ENCODE results near the gene IFITM2. TPM values are rescaled to one million over a fixed set of nuclear protein-coding genes. Genes with fewer than 3 reads are reported as not detected.

Gene IFITM2
- total and polyA plus RNA-seq, 2 of the 13 experiments (the other 11 are each of a cell fraction or from before 2014, with no cell fraction given) = 13.8 to 267 TPM

- WGBS (ENCODE audit: low lambda C conversion rate) = 97% methylated on average over 12 of the region's 27 CpGs
Measured at GRCh38 chr11:293852-294661, 13.6 kb upstream of the IFITM2 start.

GRCh38 chr11:294780-295179 is 12.8 kb upstream of the IFITM2 start:
- Histone ChIP-seq H2AFZ (ENCODE audit: low read length) (no peak overlapping the region), H3K36me3 (replicated peaks in 1 of 2; ENCODE audit: control insufficient read depth in 1 of 2, insufficient read depth in 2 of 2, low read length in 2 of 2) (0 out of 5 replicates have a peak, but pooled peaks cover 0 to 2% of the 10 kb centered on the region in 2 experiments), H3K27me3 (ENCODE audit: control insufficient read depth in 1 of 2, insufficient read depth in 2 of 2, low read length in 2 of 2) (peaks cover 9 to 12% of the 10 kb centered on the region in 2 experiments), H3K4me2 (ENCODE audit: low read depth, low read length) (no peak overlapping the region), H3K27ac (ENCODE audit: extremely low read length, insufficient read depth, low read length) (no peak overlapping the region), H3K79me2 (ENCODE audit: insufficient read depth, low read length) (no peaks in the 10 kb centered on the region), H3K9me3 (ENCODE audit: low read length) (no peaks in the 10 kb centered on the region), H3K4me3 (replicated peaks in 1 of 3; ENCODE audit: insufficient read depth in 1 of 3, low read depth in 2 of 3, low read length in 3 of 3) (no peak overlapping the region), H3K4me1 (ENCODE audit: insufficient read depth, low read length) (peaks cover 25% of the 10 kb centered on the region), H3K9ac (ENCODE audit: insufficient read depth, low read depth, low read length) (no peak overlapping the region), H4K20me1 (ENCODE audit: insufficient read depth, low read length) (no peaks in the 10 kb centered on the region)
- intact Hi-C loops (cut with micrococcal nuclease; ENCODE audit: unreplicated experiment) = no loop called here
- ChIA-PET POLR2A (no interaction called here), CTCF (ENCODE audit: low intra/inter-chr PET ratio, low total read pairs) (no interaction called here)
- TF ChIP-seq ZNF761 (CRISPR knock-in tag; conservative IDR thresholded peaks at IDR 0.05) = no peak
- no peak for TF ChIP-seq RERE (CRISPR knock-in tag; IDR thresholded peaks at IDR 0.05; ENCODE audit: low read depth)
- ATAC-seq = no peak
- WGBS (ENCODE audit: low lambda C conversion rate) = 90% methylated on average over 16 of the region's 16 CpGs
- no TSS peak for BruUV-seq (replicated peaks)
- FAIRE-seq = no peak
- in situ Hi-C loops (cut with HindIII; ENCODE audit: extremely low pct_ligation_motif_present, low pct_unique_long_range_greater_than_20kb) = no loop called here
- no peak for DNase-seq (ENCODE audit: low spot score)

More at GRCh38 chr11:293852-294661, 13.6 kb upstream of the IFITM2 start:
- H3K9ac ChIP-seq (ENCODE audit: insufficient read depth, low read depth, low read length) = no peak overlapping the region
- H3K79me2 ChIP-seq (ENCODE audit: insufficient read depth, low read length) = no peaks in the 10 kb centered on the region
- CTCF ChIA-PET (ENCODE audit: low intra/inter-chr PET ratio, low total read pairs) = no interaction called here
- in situ Hi-C loops (cut with HindIII; ENCODE audit: extremely low pct_ligation_motif_present, low pct_unique_long_range_greater_than_20kb) (no loop called here), intact Hi-C loops (cut with micrococcal nuclease; ENCODE audit: unreplicated experiment) (no loop called here)
- TF ChIP-seq NR2C2 (CRISPR knock-in tag; IDR thresholded peaks at IDR 0.05; ENCODE audit: borderline replicate concordance) = 0 out of 2 replicates have a peak, but pooled peaks have one; percentile 18
- TF ChIP-seq FOXC1 (CRISPR knock-in tag; IDR thresholded peaks at IDR 0.05; ENCODE audit: borderline replicate concordance) = no peak
- ATAC-seq (no peak), FAIRE-seq (no peak), DNase-seq (ENCODE audit: low spot score) (no peak)
- H4K20me1 ChIP-seq (ENCODE audit: insufficient read depth, low read length) = no peaks in the 10 kb centered on the region
- peaks cover 9 to 12% of the 10 kb centered on the region in 2 experiments for H3K27me3 ChIP-seq (ENCODE audit: control insufficient read depth in 1 of 2, insufficient read depth in 2 of 2, low read length in 2 of 2)
- H2AFZ ChIP-seq (ENCODE audit: low read length) = no peak overlapping the region
- POLR2A ChIA-PET = no interaction called here
- 0 out of 5 replicates have a peak, but pooled peaks cover 0 to 2% of the 10 kb centered on the region in 2 experiments for H3K36me3 ChIP-seq (replicated peaks in 1 of 2; ENCODE audit: control insufficient read depth in 1 of 2, insufficient read depth in 2 of 2, low read length in 2 of 2)
- H3K4me2 ChIP-seq (ENCODE audit: low read depth, low read length) = no peak overlapping the region
- no TSS peak for BruUV-seq (replicated peaks)
- H3K4me1 ChIP-seq (ENCODE audit: insufficient read depth, low read length) = peaks cover 29% of the 10 kb centered on the region
- no peak overlapping the region for H3K27ac ChIP-seq (ENCODE audit: extremely low read length, insufficient read depth, low read length)
- no peaks in the 10 kb centered on the region for H3K9me3 ChIP-seq (ENCODE audit: low read length)
- H3K4me3 ChIP-seq (replicated peaks in 1 of 3; ENCODE audit: insufficient read depth in 1 of 3, low read depth in 2 of 3, low read length in 3 of 3) = no peak overlapping the region

Measured in HepG2 (cell line).